Measurements from ENCODE around the gene POLR2J3.
"Not testable (repeated sequence)": the region's sequence is repeated elsewhere in the genome, so short reads cannot be mapped to it uniquely, and the experiment has no call there.

Gene POLR2J3

GRCh38 chr7:102572261-102573239 lies at the start of gene POLR2J3:
TSS of gene POLR2J3 (minus strand) at chr7:102572583. CDS start at chr7:102572521, 62 bp downstream.
- FAIRE-seq = not testable (repeated sequence)

- not testable (repeated sequence) for FAIRE-seq
Observed at GRCh38 chr7:102618122-102618521, 45.7 kb upstream of the POLR2J3 start.

DNA sequence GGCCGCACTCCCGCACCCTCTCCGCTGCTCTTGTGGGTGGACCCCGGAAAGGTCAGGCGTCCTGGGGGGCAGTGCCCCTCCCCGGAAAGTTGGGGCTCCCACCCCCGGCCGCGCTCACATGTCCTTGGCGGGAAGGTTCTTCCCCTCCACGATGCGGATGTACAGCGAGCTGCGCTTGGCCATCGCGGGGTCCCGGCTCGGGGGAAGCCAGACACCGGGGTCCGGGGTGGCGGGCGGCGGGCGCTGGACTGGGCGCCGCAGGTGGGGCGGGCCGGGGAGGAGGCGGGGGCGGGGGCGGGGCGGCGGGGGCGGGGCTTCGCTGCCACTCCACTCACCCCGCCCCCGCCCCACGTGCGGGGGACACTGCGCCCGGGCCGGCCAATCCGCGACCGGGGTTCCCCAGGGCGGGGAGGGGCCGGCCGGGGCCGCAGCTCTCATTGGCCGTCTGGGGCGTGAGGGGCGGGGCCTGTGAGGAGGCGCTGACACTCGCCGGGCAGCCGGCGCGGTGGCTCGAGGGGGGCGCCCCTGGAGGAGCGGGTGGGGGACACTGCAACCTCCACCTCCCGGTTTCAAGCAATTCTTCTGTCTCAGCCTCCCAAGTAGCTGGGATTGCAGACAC lies 44.2 kb upstream of the POLR2J3 start, which contains the start of gene RASA4:
Gene RASA4 (minus strand): TSS at position 250 of the 619 bp plus-strand sequence. CDS start 67 bp downstream, at position 183.
- FAIRE-seq = not testable (repeated sequence)

- FAIRE-seq = not testable (repeated sequence)
Observed at GRCh38 chr7:102615930-102616329, 43.5 kb upstream of the POLR2J3 start.

GRCh38 chr7:102614873-102615272 lies 42.5 kb upstream of the POLR2J3 start:
- not testable (repeated sequence) for FAIRE-seq

DNA sequence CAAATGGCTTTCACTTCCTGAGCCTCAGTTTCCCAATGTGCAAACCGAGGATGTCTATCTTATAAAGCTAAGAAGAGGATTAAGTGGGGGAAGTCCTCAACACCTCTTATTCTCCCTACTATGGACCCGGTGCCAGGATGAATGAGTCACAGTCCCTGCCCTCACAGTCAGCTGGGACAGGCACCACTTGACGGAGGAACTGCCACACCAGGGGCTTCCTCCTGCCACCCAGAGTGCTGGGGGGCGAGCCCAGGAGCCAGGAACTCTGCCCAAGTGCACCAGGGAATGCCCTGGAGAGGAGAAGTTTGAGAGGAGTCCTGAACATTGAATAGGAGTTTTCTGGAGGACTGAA lies 41.9 kb upstream of the POLR2J3 start:
- FAIRE-seq = not testable (repeated sequence)

DNA sequence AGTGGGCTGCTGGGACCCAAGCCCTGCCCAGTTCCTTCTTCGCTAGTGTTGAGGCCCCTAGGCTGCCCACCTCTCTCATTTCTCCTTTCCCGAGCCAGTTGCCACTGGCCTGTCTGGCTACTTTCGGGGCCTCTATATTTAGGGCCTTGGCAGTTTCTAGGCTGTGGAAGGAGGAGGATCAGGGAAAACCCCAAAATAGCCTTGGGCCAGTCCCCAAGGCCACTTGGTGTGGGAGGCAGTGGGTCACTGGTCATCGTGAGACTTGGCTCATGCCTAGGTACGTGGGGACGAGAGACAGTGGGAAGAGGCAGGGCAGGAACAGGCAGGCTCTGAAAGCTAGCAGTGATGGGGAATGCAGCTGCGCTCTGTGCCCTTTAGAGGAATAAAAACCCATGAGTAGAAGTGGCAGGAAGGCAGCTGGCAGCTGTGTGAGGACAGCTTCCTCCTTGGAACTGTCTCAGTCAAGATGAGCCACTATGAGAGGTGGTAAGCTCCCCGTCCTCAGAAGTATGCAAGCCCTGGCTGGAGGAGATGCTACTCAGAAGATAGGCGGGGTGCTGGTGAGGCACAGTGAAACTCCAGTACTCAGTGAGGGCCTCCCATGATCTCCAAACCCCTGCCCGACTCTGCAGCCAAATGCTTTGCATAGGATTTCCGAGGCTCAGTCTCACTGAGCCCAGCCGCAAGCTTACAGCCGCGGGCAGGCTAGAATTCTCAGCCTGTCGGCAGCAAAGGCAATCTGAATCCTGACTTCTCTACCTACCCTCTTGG lies 41.4 kb upstream of the POLR2J3 start:
- FAIRE-seq = not testable (repeated sequence)

- not testable (repeated sequence) for FAIRE-seq
Observed at GRCh38 chr7:102611675-102612325, 39.4 kb upstream of the POLR2J3 start.

GRCh38 chr7:102611013-102611674 lies 38.8 kb upstream of the POLR2J3 start:
- FAIRE-seq = not testable (repeated sequence)

DNA sequence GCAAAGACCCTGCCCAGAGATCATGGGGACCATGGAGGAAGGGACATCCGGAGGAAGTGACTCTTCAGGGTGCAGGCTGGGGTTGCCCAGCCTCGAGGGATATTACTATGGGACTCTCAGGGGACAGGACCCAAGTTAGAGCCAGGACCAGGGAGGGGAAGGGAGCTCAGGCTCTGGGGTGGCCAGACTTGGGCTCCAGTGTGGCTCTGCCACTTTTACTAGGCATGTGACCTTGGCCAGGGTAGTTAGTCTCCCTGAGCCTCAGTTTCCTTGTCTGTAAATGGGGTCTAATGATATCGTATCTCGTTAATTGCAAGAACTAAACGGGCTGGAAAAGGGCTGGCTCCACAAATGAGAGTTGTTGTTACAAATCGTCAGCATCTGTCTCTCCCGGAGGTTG lies 38.1 kb upstream of the POLR2J3 start:
- FAIRE-seq = not testable (repeated sequence)

DNA sequence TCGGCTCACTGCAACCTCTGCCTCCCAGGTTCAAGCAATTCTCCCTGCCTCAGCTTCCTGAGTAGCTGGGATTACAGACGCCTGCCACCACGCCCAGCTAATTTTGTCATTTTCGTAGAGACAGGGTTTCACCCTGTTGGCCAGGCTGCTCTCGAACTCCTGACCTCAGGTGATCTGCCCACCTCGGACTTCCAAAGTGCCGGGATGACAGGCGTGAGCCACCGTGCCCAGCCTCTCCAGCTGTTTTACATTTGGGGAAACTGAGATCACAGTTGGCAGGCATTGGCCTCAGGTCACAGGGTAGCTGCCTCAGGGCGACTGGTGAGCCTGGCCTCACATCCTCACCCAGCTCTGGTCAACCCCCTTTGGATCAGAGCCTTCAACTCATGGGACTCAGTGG lies 37.4 kb upstream of the POLR2J3 start:
- not testable (repeated sequence) for FAIRE-seq

- not testable (repeated sequence) for FAIRE-seq
Observed at GRCh38 chr7:102606848-102607247, 34.5 kb upstream of the POLR2J3 start.

GRCh38 chr7:102604431-102605145 lies 32.2 kb upstream of the POLR2J3 start:
- FAIRE-seq = not testable (repeated sequence)

DNA sequence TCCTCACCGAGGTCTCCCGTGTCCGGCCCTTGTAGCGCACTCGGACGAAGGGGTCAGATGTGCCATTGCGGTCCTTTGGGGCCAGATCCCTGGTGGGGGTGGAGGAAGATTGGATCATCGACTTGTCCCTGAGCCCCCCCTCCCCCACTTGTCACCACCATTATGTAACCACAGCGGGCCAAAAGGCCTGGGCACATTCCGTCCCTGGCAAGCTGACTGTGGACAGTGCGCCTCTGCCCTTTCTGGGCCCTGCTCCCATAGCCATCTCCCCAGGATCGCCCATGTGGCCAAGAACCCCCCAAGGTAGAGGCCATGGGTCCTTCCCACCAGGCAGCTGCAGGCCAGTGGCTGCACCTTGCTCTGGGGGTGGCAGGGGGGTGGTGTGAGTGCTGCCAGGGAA lies 29.9 kb upstream of the POLR2J3 start:
- FAIRE-seq = not testable (repeated sequence)

DNA sequence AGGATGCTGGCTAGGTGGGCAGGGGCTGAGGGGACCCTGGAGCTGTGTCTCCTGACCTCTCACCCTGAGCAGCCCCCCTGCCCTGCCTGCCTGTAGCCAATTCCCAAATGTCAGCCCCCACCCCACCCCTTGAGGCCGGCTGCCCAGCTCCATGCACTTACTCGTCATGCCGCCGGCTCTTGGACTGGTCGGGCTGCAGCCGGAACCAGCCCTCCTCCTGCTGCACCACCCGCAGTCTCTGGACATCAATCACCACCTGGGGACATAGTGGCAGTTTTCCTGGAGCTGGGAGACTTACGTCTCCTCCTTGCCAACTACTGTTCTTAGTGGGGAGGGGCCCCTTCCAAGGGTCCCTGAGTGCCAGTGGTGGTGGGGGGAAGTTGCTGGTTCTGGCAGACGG lies 27.3 kb upstream of the POLR2J3 start:
- FAIRE-seq = not testable (repeated sequence)

GRCh38 chr7:102596036-102596435 lies 23.7 kb upstream of the POLR2J3 start:
- FAIRE-seq = not testable (repeated sequence)

GRCh38 chr7:102593637-102594334 lies 21.4 kb upstream of the POLR2J3 start:
- not testable (repeated sequence) for FAIRE-seq

DNA sequence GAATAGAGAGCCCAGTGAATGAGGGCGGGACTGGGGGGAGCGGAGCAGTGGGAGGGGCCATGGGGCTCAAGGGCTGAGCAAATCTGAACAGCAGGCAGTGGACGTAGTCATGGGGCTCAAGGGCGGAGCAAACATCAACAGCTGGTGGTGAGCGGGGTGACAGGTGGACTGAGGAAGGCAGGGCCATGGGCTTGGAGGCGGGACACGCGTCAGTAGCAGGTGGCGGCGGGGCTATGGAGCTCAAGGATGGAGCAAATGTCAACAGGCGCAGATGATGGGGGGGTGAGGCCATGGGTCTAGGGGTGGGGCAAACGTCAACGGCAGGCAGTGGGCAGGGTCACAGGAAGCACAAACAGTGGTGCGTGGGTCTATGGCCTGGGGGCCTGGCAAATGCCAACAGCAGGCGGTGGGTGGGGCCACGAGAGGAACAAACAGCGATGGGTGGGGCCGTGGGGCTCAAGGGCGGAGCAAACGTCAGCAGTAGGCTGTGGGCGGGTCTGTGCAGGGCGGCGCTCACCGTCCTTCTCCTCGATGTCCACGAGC lies 20.2 kb upstream of the POLR2J3 start:
- FAIRE-seq = not testable (repeated sequence)

DNA sequence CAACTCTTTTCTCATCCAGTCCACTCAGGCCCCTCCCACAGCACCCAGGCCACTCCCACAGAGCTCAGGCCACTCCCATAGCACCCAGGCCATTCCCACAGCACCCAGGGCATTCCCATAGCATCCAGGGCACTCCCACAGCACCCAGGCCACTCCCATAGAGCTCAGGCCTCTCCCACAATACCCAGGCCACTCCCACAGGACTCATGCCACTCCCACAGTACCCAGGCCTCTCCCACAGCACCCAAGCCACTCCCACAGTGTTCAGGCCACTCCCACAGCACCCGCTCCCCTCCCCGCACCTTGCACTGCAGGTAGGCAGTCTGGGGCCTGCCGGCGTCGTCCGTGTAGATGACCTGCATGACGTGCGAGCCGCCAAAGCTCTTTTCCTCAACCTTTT lies 17.5 kb upstream of the POLR2J3 start:
- FAIRE-seq = not testable (repeated sequence)

DNA sequence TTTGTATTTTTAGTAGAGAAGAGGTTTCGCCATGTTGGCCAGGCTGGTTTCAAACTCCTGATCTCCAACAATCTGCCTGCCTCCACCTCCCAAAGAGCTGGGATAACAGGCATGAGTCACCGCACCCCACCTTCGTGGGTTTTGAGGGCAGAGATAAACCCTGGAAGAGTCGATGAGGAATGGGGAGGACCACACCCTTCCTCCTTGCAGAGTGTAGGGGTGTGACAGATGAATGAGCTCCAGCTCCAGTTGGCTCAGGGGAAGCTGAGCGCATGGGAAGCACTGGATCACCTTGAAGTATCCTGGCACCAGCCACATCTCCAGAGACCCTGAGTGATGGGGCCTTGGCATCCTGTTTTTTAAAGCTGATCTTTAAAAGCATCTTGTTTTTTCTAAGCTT lies 11.1 kb upstream of the POLR2J3 start:
- FAIRE-seq = not testable (repeated sequence)

Measured in islet of Langerhans (tissue), 1 donor.